Stimulated activated CD8-positive, alpha-beta memory T cell treated with anti-CD3 and anti-CD28 coated beads, Interleukin-4, amount 100 ng/mL, for 24 hours (primary cell): Measurements from ENCODE around the gene PRPSAP1.
A peak's percentile ranks its signal among the peaks of the same experiment; 100 is the strongest.
"Not testable (repeated sequence)": the region's sequence is repeated elsewhere in the genome, so short reads cannot be mapped to it uniquely, and the experiment has no call there.

Experiments
- DNase-seq: peaks from one replicate; pipeline ENCODE4 v3.0.0-alpha.2; 2020; ENCODE audit warnings: low read depth

PRPSAP1 gene

GRCh38 chr17:76276461-76277299 lies 77.0 kb downstream of the PRPSAP1 start:
- DNase-seq, result no peak

- no peak for DNase-seq
These were observed 77.7 kb downstream of the PRPSAP1 start for GRCh38 chr17:76276069-76276431.

- no peak for DNase-seq
These were observed 78.2 kb downstream of the PRPSAP1 start for GRCh38 chr17:76275382-76276068.

- no peak for DNase-seq
These were observed 79.4 kb downstream of the PRPSAP1 start for GRCh38 chr17:76274112-76274956.

DNA sequence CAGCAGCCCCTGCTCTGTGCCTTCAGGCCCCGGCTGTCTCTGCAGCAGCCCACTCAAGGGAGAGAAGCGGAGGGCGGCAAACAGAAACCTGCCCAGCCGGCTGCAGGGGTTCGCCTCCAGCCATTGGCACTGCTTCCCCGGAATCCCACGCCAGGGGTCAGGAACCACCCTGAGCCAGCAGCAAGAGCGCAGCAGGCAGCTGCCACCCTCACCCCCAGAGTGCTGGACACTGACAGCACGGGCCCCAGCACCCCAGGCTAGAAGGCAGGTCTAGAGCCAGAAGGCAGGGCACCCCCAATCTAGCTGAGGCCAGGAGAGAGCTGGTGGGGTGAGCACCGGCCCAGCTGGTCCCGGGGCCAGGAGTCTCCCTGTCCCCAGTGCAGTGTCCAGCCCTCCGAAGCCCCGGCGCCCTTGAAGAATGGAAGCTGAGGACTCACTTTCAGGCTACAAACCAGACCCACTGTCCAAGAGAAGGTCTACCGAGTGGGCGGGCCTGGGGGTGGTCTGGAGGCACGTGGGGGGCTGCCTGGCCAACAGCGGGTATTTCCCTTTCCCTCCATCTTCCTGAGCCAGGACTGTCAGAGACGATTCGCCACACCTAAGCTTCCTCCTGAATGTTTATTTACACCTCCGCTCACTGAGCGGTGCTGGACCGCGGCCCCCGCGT lies 80.1 kb downstream of the PRPSAP1 start:
- no peak for DNase-seq

GRCh38 chr17:76272541-76273444 lies 80.9 kb downstream of the PRPSAP1 start:
- peak; percentile 53 for DNase-seq

DNA sequence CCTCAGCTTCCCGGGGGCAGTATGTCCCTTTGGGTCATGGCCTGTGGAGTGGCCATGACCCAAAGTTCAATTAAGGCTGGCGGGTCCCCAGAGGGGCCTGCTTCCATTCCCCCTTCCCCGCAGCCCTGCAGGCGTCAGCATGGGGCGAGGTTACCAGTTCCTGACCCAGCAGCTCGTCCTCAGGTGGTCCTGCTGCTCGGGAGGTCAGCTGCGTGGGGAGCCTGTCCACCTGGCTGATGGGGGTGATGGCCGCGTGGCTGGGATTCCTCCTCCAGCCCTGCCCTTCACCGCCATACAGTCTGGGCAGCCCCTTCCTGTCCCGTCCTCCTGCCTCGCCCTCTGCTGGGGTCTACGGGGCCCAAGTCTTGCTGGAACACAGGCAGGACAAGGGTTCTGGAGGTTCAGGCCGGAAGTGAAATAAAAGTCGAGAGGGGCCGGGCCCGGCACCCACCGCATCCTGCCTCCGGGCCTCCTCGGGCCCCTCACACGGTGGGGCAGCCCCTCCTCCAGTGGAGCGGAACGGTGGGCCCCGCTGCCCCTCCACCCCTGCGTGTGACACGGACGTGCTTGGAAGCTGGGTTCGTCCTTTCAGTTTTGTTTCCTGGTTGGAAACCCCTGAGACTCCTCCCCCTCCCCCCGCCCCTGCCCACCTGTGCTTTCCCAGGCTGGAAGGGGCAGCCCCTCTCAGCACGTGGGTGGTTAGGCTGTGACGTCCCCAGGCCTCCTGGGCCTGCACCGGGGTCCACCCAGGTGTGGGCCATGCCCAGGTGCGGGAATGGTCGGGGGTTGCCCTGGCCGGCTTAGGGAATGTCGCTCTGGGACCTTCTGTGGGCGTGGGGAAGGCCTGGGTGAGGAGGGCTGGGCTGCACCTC lies 81.8 kb downstream of the PRPSAP1 start:
- DNase-seq, result peak; percentile 85

- no peak for DNase-seq
These were observed 82.7 kb downstream of the PRPSAP1 start for GRCh38 chr17:76270770-76271668.

- no peak for DNase-seq
These were observed 83.6 kb downstream of the PRPSAP1 start for GRCh38 chr17:76270127-76270592.

DNA sequence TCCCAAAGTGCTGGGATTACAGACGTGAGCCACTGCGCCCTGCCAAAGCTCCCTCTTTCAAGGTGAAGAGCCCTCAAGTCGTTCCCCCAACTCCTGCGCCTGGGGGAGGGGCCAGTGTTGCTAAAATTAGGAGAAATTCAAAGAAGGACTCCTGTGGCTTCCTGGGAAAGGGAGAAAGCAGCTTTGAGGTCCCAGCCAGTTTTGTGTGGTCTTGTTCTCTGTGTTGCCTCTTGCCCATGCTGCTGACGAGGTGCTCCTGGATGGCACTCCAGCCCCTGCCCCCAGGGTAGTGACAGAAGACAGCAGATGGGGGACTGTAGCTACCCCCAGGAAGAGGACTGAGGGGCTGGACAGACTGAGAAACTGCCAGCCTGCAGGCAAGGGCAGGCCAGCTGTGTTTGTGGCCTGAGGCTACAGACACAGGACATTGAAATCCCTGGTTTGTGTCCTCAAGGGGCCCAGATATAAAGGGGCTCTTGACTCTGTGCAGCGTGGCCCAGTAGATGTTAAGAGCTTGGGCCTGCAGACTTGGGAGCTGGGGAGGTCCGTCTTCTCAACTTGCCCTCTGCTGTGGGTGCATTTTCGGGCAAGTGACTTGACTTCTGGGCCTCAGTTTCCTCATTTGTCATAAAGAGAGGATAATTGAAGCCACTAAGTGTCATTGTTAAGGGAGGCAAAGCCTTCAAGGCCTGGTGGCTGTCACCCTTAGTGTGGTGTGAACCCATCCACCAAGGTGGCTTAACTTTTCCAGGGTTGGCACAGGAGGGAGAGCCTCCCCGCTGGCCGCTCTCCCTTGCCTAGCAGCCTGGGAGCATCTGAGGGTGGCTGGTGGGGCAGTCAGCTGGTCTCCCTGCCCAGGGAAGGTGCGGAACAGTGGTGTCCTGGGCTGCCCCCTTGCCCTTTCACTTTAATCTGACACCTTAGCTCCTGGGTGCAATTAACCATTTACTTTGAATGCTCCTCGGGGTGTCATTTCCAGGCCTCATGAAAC lies 84.4 kb downstream of the PRPSAP1 start:
- no peak for DNase-seq

GRCh38 chr17:76268015-76268749 lies 85.5 kb downstream of the PRPSAP1 start:
- peak; percentile 64 for DNase-seq

DNA sequence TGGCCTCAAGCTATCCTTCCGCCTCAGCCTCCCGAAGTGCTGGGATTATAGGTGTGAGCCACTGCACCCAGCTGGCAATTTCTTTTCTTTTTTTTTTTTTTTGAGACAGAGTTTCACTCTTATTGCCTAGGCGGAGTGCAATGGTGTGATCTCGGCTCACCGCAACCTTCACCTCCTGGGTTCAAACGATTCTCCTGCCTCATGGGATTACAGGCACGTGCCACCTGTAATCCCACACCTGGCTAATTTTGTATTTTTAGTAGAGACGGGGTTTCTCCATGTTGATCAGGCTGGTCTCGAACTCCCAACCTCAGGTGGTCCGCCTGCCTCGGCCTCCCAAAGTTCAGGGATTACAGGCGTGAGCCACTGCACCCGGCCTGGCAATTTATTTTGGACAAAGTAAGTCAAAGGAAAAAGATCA lies 86.1 kb downstream of the PRPSAP1 start:
- DNase-seq, result not testable (repeated sequence)

DNA sequence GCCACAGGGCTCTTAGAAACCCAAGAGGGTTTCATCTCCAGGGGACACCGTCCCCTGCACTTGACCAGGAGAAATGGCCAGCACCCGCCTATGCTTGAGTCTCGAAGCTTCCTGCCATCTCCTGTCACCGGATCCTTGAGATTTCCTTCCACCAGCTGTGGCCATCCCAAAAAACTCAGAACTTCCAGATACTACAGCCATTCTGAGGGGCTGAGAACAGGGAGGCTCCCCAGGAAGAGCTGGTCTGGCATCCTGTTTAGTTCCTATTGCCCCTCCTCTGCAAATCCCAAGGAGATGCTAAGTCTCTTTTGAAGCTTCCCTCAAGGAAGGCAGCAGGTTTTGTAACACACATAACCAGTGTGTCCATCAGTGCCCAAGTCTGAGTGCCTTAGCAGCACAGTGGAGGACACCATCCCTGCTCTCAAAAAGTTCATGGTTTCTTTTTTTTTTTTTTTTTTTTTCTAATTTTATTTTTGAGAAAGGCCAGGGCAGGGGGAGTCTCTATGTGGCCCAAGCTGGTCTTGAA lies 86.6 kb downstream of the PRPSAP1 start:
- no peak for DNase-seq

DNA sequence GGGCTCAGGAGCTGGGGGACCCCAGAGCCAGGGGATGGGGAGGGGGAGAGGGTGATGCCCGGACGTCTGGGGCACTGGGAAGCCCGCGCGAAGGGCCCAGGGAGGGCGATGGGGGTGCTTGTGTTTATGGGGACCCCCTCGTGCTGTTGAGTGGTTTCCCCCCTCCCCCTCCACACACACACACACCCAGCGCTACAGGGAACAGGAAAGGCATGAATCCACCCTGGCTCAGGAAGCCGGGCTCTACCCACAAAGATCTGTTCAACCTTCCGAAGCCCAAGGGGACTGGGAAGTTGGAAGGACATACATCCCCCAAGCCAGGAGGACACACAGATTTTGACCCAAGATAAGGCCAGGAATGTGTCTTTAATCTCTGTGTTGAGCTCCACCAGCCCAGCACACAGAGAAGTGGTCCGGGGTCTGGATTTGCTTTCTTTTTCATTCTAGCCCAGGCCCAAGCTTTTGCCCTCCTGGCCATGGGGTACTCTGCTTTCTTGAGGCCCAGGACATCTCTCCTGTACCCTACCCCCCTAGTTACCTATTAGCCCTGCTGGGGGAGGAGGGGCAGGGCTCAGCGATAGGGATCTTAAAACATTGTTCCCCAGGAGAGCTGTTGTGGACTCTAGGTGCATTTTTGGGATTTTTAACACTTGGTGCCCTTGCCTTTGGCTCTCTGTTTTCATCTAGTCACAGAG lies 87.3 kb downstream of the PRPSAP1 start:
- no peak for DNase-seq

DNA sequence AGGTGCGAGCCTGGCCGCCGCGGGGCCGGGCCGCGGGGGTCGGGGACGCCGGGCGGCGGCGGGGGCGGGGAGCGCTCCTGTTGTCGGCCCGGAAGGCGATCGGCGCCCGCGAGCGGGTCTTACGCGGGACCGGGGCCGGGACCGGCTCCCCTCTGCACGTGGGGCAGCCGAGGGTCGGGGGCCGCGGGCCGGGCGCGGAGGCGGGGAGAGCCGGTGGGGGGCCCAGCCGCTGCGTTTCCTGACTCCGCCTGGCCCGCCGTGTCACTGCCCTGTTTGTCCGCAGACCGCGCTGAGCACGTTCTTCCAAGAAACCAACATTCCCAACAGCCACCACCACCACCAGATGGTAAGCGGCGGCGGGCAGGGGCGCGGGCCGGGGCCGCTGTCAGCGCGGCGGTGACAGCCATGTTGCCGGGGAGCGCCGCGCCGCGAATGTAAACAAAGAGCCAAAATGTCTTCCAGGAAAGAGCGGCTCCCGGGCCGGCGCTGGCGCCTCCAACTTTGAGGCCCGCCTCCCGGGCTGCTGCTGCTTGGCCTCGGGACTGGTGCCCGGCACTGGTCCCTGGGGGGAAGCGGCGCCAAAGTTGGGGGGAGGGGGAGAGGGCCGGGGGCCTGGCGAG lies 88.0 kb downstream of the PRPSAP1 start:
- no peak for DNase-seq
